NB4 (cell line): ENCODE measurements around the gene HGS.

Source experiments
- DNase-seq: peaks from one replicate; pipeline ENCODE4 v3.0.0; 2010; ENCODE audit warnings: low read depth
- H3K4me3 ChIP-seq: one replicate; pipeline ENCODE4 v1.5.1; 2011; ENCODE audit warnings: mild to moderate bottlenecking, low read depth, low read length, moderate library complexity
- MYC ChIP-seq: IDR thresholded peaks from 2 replicates; pipeline ENCODE4 v1.6.1; 2011; ENCODE audit warnings: low read depth, low read length
- POLR2A ChIP-seq: IDR thresholded peaks from 2 replicates; pipeline ENCODE4 v1.6.1; 2011; ENCODE audit warnings: mild to moderate bottlenecking; ENCODE audit not compliant: insufficient read length; ENCODE audit errors: extremely low read depth
- TF ChIP-seq, protein P1 (sequence below): IDR thresholded peaks from 2 replicates; pipeline ENCODE4 v1.6.1; 2011; ENCODE audit warnings: low read depth, low read length
- TF ChIP-seq, protein P2 (sequence below): IDR thresholded peaks from one replicate; pipeline ENCODE4 v1.5.1; 2012; ENCODE audit warnings: low read depth, low read length

The HGS gene

DNA sequence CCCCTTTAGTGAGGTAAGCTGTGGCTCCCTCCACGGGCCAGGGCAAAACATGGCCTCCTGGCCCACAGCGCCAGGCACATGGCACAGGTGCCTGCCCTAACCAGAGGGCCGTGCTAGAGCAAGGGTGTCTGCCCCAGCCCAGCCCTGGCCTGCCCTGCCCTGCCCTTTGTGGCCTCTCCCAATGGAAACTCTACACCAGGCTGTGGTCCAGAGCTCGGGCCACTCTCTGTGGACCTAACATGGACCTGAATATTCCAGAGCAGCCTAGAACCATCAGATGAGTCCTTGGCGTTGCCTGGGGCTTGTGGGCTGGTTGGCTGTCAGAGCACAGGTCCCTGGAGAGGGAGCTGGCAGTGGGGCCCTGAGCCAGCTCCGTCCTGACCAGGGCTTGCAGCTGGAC lies 11.4 kb downstream of the HGS start:
- no peak for DNase-seq
- TF ChIP-seq, protein P1, sequence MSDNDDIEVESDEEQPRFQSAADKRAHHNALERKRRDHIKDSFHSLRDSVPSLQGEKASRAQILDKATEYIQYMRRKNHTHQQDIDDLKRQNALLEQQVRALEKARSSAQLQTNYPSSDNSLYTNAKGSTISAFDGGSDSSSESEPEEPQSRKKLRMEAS, result no peak
- TF ChIP-seq, protein P2, sequence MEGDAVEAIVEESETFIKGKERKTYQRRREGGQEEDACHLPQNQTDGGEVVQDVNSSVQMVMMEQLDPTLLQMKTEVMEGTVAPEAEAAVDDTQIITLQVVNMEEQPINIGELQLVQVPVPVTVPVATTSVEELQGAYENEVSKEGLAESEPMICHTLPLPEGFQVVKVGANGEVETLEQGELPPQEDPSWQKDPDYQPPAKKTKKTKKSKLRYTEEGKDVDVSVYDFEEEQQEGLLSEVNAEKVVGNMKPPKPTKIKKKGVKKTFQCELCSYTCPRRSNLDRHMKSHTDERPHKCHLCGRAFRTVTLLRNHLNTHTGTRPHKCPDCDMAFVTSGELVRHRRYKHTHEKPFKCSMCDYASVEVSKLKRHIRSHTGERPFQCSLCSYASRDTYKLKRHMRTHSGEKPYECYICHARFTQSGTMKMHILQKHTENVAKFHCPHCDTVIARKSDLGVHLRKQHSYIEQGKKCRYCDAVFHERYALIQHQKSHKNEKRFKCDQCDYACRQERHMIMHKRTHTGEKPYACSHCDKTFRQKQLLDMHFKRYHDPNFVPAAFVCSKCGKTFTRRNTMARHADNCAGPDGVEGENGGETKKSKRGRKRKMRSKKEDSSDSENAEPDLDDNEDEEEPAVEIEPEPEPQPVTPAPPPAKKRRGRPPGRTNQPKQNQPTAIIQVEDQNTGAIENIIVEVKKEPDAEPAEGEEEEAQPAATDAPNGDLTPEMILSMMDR, result no peak
- TF ChIP-seq MYC (no peak), POLR2A (no peak)
- H3K4me3 ChIP-seq, result no peak overlapping the region

DNA sequence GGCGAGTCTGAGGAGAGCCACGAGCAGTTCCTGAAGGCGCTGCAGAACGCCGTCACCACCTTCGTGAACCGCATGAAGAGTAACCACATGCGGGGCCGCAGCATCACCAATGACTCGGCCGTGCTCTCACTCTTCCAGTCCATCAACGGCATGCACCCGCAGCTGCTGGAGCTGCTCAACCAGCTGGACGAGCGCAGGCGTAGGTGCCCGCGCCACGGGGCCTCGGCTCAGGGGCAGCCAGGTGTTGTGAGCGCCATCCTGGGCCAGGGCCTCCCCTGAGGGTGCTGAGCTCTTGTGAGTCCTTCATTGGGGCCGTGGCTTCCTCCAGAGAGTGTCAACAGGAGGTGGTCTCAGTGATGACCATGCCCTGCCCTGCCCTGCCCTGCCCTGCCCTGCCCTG lies 12.0 kb downstream of the HGS start:
- DNase-seq, result no peak
- H3K4me3 ChIP-seq, result no peak overlapping the region
- TF ChIP-seq MYC, result no peak
- TF ChIP-seq, protein P1, result no peak
- TF ChIP-seq, protein P2, result no peak
- no peak for TF ChIP-seq POLR2A

DNA sequence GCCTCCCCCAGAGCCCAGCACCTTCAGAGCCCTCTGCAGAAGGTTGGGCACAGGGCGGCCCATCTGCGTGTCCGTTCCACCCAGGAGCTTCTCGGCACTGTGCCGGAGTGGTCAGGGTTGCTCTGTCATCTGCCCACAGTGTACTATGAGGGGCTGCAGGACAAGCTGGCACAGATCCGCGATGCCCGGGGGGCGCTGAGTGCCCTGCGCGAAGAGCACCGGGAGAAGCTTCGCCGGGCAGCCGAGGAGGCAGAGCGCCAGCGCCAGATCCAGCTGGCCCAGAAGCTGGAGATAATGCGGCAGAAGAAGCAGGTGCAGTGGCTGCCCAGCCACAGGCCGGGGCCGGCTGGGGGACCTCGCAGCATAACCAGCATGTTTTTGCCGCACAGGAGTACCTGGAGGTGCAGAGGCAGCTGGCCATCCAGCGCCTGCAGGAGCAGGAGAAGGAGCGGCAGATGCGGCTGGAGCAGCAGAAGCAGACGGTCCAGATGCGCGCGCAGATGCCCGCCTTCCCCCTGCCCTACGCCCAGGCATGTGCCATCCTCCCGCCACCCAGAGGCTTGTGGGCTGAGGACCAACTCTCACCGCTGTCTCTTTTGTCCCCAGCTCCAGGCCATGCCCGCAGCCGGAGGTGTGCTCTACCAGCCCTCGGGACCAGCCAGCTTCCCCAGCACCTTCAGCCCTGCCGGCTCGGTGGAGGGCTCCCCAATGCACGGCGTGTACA lies 12.6 kb downstream of the HGS start:
- H3K4me3 ChIP-seq, result no peak overlapping the region
- TF ChIP-seq, protein P1, result no peak
- TF ChIP-seq POLR2A (no peak), MYC (no peak)
- TF ChIP-seq, protein P2, result no peak
- DNase-seq, result no peak

DNA sequence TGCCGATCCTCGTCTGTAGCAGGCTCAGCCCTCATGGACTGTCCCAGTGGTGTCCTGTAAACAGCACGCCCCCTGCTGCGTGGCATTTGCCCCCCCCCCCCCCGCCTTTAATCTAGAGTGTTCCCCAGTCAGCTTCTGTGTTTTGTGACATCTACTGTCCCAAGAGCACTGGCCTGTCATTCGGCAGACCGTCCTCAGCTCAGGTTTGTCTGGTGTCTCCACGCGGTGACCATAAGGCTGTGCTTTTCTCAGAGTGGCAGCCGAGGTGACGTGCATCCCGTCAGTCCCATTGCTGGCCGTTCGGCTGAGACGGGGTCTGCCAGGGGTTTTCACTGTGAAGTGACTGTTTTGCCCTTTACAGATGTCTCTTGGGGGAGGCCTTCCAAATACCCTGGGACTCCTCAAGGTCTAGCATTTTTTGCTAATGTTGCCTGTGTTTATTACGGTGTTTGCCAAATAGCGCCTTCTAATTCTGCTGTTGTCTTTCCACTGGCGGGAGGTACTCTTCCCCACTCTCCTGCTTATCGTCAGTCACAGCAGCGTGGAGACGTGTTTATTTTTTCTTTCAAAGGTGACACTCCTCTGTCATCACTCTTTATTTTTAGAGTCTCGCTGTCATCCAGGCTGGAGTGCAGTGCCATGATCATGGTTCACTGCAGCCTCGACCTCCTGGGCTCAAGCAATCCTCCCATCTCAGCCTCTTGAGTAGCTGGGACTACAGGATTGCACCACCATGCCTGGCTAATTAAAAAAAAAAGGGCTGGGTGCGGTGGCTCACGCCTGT lies 13.6 kb downstream of the HGS start:
- DNase-seq, result no peak

More for the DNA sequence above, 13.6 kb downstream of the HGS start:
- no peak overlapping the region for H3K4me3 ChIP-seq
- TF ChIP-seq MYC, result no peak
- TF ChIP-seq POLR2A, result no peak
- TF ChIP-seq, protein P1, result no peak
- TF ChIP-seq, protein P2, result no peak
